Measurements from ENCODE around the gene ASS1.

The ASS1 gene

GRCh38 chr9:130453487-130453886 is 8.7 kb downstream of the ASS1 start:
- no peak overlapping the region for H3K4me3 ChIP-seq (replicated peaks in 1 of 2; ENCODE audit: low read depth in 2 of 2, low read length in 2 of 2)
- TF ChIP-seq CTCF (IDR thresholded peaks at IDR 0.05; ENCODE audit: low read depth, low read length), result no peak
- DNase-seq (ENCODE audit: low read depth in 2 of 2), result peak; percentile 43 to 71

- no peak for TF ChIP-seq CTCF (IDR thresholded peaks at IDR 0.05; ENCODE audit: low read depth, low read length)
- no peak overlapping the region for H3K4me3 ChIP-seq (replicated peaks in 1 of 2; ENCODE audit: low read depth in 2 of 2, low read length in 2 of 2)
- DNase-seq (ENCODE audit: low read depth in 2 of 2), result no peak
These were observed 9.5 kb downstream of the ASS1 start for GRCh38 chr9:130454096-130454811.

GRCh38 chr9:130454812-130455325 is 10.1 kb downstream of the ASS1 start:
- no peak overlapping the region for H3K4me3 ChIP-seq (replicated peaks in 1 of 2; ENCODE audit: low read depth in 2 of 2, low read length in 2 of 2)
- TF ChIP-seq CTCF (IDR thresholded peaks at IDR 0.05; ENCODE audit: low read depth, low read length), result no peak
- DNase-seq (ENCODE audit: low read depth in 2 of 2), result no peak

GRCh38 chr9:130458027-130458803 is 13.5 kb downstream of the ASS1 start:
- TF ChIP-seq CTCF (IDR thresholded peaks at IDR 0.05; ENCODE audit: low read depth, low read length), result no peak
- DNase-seq (ENCODE audit: low read depth in 2 of 2), result no peak
- H3K4me3 ChIP-seq (replicated peaks in 1 of 2; ENCODE audit: low read depth in 2 of 2, low read length in 2 of 2), result no peak overlapping the region

GRCh38 chr9:130458804-130459067 is 14.0 kb downstream of the ASS1 start:
- TF ChIP-seq CTCF (IDR thresholded peaks at IDR 0.05; ENCODE audit: low read depth, low read length), result no peak
- no peak for DNase-seq (ENCODE audit: low read depth in 2 of 2)
- H3K4me3 ChIP-seq (replicated peaks in 1 of 2; ENCODE audit: low read depth in 2 of 2, low read length in 2 of 2), result no peak overlapping the region

GRCh38 chr9:130459151-130459550 is 14.4 kb downstream of the ASS1 start:
- H3K4me3 ChIP-seq (replicated peaks in 1 of 2; ENCODE audit: low read depth in 2 of 2, low read length in 2 of 2), result no peak overlapping the region
- no peak for TF ChIP-seq CTCF (IDR thresholded peaks at IDR 0.05; ENCODE audit: low read depth, low read length)
- peak in 1 of 2 donors; percentile 39 for DNase-seq (ENCODE audit: low read depth in 2 of 2)

Data from cardiac fibroblast (primary cell).